AG04450 (cell line): ENCODE data around the gene TMEM244. TPM values are rescaled to one million over a fixed set of nuclear protein-coding genes. Genes with fewer than 3 reads are reported as not detected.
"Not testable (repeated sequence)": the region's sequence is repeated elsewhere in the genome, so short reads cannot be mapped to it uniquely, and the experiment has no call there.

Experiments used
- CTCF ChIA-PET: fragments of 300-600, 350-600 bp; formaldehyde crosslinking; extraction: SDS; loops from one replicate; lab custom pipeline; 2022; ENCODE audit warnings: antibody characterized with exemption, inconsistent platforms; lab: Charles Lee
- POLR2A ChIA-PET: fragments of 350-600 bp; formaldehyde crosslinking; extraction: SDS; loops from one replicate; lab custom pipeline; 2021; ENCODE audit warnings: antibody characterized with exemption, inconsistent platforms; lab: Yijun Ruan, JAX
- DNase-seq: peaks from one replicate; pipeline ENCODE4 v3.0.0-alpha.2; 2011; ENCODE audit warnings: low read depth, low spot score
- H3K27ac ChIP-seq: one replicate; pipeline ENCODE4 v1.5.1; 2012; ENCODE audit warnings: low read depth, low read length, control low read depth
- H3K27me3 ChIP-seq: one replicate; pipeline ENCODE4 v1.6.0; 2012; ENCODE audit warnings: low read length; ENCODE audit not compliant: control insufficient read depth, insufficient read depth
- H3K4me3 ChIP-seq: 2 replicates; pipeline ENCODE4 v1.5.1; 2011; ENCODE audit warnings: mild to moderate bottlenecking, low read depth, low read length, control low read depth
- H3K9me3 ChIP-seq: 2 replicates; pipeline ENCODE4 v1.5.1; 2012; ENCODE audit warnings: low read length; ENCODE audit not compliant: control insufficient read depth, insufficient read depth
- CTCF ChIP-seq: IDR thresholded peaks from 2 replicates; pipeline ENCODE4 v1.5.1; 2011; ENCODE audit warnings: low read depth, low read length, control low read depth, inconsistent platforms
- polyA plus RNA-seq: library from polyadenylated mRNA; depleted of rRNA; stranded (reverse); fragments of >200 nt; gene quantifications from 2 replicates; pipeline ENCODE4 v1.2.3, GENCODE V29; 2011

The TMEM244 gene
- polyA plus RNA-seq, 1 experiment: not detected

GRCh38 chr6:129882510-129883023, 21.5 kb upstream of the TMEM244 start:
- POLR2A ChIA-PET: no interaction called here
- CTCF ChIA-PET: no interaction called here

GRCh38 chr6:129877894-129878293, 16.8 kb upstream of the TMEM244 start:
- H3K9me3 ChIP-seq, DNase-seq, H3K27me3 ChIP-seq, H3K4me3 ChIP-seq, CTCF ChIA-PET, H3K27ac ChIP-seq, POLR2A ChIA-PET: not testable (repeated sequence)

More at GRCh38 chr6:129882510-129883023, 21.5 kb upstream of the TMEM244 start:
- no peaks in the 10 kb centered on the region for H3K9me3 ChIP-seq
- DNase-seq: no peak
- TF ChIP-seq CTCF: no peak
- no peak overlapping the region for H3K27ac ChIP-seq
- no peaks in the 10 kb centered on the region for H3K27me3 ChIP-seq
- no peak overlapping the region for H3K4me3 ChIP-seq

GRCh38 chr6:129875610-129876520, 14.8 kb upstream of the TMEM244 start:
- H3K4me3 ChIP-seq: no peak overlapping the region
- no peak for DNase-seq
- ChIA-PET POLR2A (interaction anchor here (0.7 kb wide), 1 partner anchor 16 kb away, joined by 3 read pairs; no protein-coding TSS in a partner anchor), CTCF (interaction anchor here (0.8 to 1.3 kb wide), 3 partner anchors 18 to 146 kb away, joined by 3 to 4 read pairs (median 3); no protein-coding TSS in a partner anchor)
- H3K27ac ChIP-seq: no peak overlapping the region
- no peaks in the 10 kb centered on the region for H3K27me3 ChIP-seq
- no peak for TF ChIP-seq CTCF
- H3K9me3 ChIP-seq: no peaks in the 10 kb centered on the region

- Histone ChIP-seq H3K4me3 (no peak overlapping the region), H3K27me3 (no peaks in the 10 kb centered on the region), H3K9me3 (no peaks in the 10 kb centered on the region), H3K27ac (no peak overlapping the region)
- ChIA-PET CTCF (interaction anchor here (0.8 to 1.3 kb wide), 3 partner anchors 19 to 147 kb away, joined by 3 to 4 read pairs (median 3); no protein-coding TSS in a partner anchor), POLR2A (no interaction called here)
- no peak for DNase-seq
- no peak for TF ChIP-seq CTCF
Measured at GRCh38 chr6:129874837-129875236, 13.7 kb upstream of the TMEM244 start.

GRCh38 chr6:129872586-129872985, 11.5 kb upstream of the TMEM244 start:
- no peak for TF ChIP-seq CTCF
- ChIA-PET CTCF (interaction anchor here (1.5 kb wide), 1 partner anchor 274 kb away, joined by 4 read pairs; no protein-coding TSS in a partner anchor), POLR2A (no interaction called here)

More at GRCh38 chr6:129872586-129872985, 11.5 kb upstream of the TMEM244 start:
- Histone ChIP-seq H3K27me3 (no peaks in the 10 kb centered on the region), H3K9me3 (no peaks in the 10 kb centered on the region), H3K4me3 (no peak overlapping the region), H3K27ac (no peak overlapping the region)
- DNase-seq: no peak
